Fibroblast of pulmonary artery (primary cell): ENCODE data around the gene SIDT2.

Experiments used
- DNase-seq: peaks from one replicate; pipeline ENCODE4 v3.0.0-alpha.2; 2010; ENCODE audit warnings: low read depth
- H3K4me3 ChIP-seq: replicated peaks from 2 replicates; pipeline ENCODE4 v1.5.1; 2011; ENCODE audit warnings: low read depth, mild to moderate bottlenecking, control low read depth, low read length, moderate library complexity
- TF ChIP-seq, protein P1 (sequence below): IDR thresholded peaks from 2 replicates; pipeline ENCODE4 v1.5.1; 2011; ENCODE audit warnings: mild to moderate bottlenecking, control low read depth, low read length, inconsistent platforms; ENCODE audit errors: missing control alignments

SIDT2 gene

DNA sequence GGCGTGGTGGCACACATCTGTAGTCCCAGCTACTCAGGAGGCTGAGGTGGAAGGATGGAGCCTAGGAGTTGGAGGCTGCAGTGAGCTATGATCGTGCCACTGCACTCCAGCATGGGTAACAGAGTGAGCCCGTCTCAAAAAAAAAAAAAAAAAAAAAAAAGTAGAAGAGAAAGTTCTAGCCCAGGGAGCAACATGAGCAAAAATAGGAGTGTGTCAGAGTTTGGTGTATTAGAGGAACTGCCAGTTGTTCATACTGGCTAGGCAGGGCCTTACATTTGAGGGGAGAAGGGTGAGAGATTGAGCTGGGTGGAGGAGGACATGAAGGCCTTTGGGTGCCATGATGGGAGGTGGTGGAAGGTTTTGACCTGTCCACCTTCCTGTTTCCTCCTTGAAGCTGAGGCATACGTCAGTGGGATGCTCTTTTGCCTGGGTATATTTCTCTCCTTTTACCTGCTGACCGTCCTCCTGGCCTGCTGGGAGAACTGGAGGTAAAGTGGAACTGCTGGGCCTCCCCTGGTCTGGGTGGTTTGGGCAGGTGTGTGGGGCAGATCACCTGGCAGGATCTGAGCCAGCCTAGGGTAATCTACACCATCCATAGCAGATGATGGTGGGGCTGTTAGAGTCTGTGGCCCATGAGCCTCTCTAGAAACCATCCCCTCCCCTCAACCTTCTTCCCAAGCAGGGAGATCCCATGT is 7.3 kb downstream of the SIDT2 start:
- H3K4me3 ChIP-seq: no peak overlapping the region
- no peak for DNase-seq
- TF ChIP-seq, protein P1, sequence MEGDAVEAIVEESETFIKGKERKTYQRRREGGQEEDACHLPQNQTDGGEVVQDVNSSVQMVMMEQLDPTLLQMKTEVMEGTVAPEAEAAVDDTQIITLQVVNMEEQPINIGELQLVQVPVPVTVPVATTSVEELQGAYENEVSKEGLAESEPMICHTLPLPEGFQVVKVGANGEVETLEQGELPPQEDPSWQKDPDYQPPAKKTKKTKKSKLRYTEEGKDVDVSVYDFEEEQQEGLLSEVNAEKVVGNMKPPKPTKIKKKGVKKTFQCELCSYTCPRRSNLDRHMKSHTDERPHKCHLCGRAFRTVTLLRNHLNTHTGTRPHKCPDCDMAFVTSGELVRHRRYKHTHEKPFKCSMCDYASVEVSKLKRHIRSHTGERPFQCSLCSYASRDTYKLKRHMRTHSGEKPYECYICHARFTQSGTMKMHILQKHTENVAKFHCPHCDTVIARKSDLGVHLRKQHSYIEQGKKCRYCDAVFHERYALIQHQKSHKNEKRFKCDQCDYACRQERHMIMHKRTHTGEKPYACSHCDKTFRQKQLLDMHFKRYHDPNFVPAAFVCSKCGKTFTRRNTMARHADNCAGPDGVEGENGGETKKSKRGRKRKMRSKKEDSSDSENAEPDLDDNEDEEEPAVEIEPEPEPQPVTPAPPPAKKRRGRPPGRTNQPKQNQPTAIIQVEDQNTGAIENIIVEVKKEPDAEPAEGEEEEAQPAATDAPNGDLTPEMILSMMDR: no peak

DNA sequence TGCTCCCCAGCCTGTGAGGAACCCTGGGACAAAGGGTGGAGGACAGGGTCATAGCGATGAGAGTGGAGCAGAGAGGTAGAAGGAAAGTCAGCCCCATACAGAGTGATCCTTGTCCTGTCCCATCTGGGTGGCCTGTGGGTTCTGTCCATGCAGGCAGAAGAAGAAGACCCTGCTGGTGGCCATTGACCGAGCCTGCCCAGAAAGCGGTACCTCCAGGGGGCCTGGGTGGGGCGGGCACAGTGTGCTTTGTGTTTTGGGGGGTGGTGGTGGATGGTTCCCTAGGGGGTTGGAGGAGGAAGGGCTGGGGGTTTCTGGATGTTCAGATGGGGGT is 7.9 kb downstream of the SIDT2 start:
- no peak overlapping the region for H3K4me3 ChIP-seq
- TF ChIP-seq, protein P1: no peak
- no peak for DNase-seq

DNA sequence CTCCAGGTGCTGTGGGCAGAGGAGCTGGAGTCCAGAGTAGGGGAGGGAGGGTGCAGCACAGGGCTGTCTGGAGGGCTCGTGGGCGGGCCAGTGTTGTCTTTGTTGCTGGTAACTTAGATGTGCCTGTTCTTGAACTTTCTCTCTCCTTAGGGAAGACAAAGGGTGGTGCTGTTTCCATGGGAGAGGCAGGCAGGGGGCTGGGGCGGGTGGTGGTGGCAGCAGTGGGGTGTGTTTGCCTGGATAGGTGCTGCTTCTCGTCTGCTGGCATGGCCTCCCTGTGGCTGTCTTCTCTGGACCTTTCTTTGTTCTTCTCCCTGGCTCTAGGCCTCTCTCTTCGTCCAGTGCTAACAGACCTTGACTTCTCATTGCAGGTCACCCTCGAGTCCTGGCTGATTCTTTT is 8.5 kb downstream of the SIDT2 start:
- TF ChIP-seq, protein P1: no peak
- DNase-seq: no peak

DNA sequence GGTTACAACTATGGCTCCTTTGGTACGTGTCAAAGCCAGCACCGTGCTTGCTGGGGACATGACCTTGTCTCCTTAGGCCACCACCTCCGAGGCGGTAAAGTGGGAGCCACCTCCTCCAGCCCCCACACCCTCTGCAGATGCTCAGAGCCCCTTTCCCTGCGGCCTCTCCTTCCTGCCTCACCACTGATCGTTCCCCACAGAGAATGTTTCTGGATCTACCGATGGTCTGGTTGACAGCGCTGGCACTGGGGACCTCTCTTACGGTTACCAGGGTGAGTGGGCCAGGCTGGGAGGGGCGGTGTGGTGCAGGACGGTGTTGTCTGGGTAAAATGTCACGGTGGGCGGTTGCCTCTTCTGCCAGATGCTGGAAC is 8.9 kb downstream of the SIDT2 start:
- H3K4me3 ChIP-seq: no peak overlapping the region
- DNase-seq: no peak
- TF ChIP-seq, protein P1: no peak

More for the DNA sequence above, 8.5 kb downstream of the SIDT2 start:
- no peak overlapping the region for H3K4me3 ChIP-seq

DNA sequence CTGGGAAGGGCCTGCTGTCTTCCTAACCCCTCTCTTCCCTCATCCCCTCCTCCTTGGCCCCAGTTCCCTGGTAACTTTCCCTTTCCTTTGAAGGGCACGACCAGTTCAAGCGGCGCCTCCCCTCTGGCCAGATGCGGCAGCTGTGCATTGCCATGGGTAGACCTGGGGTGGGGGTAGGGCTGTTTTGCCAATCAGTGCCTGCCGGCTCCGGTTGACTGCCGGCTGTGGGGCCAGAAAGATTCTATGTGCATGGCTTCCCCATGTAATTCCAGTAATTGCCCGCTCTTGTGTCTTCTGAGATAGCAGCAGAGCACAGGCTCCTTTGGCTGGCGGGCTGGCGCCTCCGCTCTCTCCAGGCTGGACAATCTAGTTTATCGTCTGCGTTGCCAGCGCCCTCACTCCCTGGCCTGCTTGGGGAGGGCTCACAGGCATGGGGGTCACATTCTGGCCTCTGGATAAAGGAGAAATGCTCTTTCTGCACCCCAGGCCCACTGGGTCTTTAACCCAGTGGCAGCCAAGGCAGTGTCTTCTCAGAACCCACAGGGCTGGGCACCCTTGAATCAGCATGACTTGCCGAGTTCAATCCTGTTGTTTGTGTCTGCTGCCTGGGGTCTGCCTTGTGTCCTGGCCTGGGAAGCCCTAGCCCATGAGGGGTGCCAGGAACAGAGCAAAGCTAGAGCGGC is 9.4 kb downstream of the SIDT2 start:
- no peak for DNase-seq
- no peak overlapping the region for H3K4me3 ChIP-seq
- TF ChIP-seq, protein P1: no peak

DNA sequence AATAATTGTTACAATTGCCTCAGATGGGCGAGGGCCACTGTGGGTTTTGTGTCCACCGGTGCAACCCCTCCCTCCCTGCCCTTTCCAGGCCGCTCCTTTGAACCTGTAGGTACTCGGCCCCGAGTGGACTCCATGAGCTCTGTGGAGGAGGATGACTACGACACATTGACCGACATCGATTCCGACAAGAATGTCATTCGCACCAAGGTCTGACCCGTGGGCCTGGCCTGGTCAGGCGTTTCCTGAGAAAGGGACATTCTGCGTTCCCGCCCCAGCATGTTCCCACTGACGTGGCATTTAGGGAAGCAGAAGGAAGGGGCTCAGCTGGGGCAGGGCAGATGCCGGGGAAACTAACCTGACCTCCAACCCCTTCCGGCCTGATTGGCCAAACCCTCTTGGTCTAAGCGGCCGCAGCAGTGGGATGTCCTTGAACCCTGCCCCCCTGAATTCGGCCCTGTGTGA is 10.1 kb downstream of the SIDT2 start:
- DNase-seq: no peak
- H3K4me3 ChIP-seq: no peak overlapping the region
- TF ChIP-seq, protein P1: no peak
